ENCODE measurements around the gene RAP1GAP.
"Not testable (repeated sequence)": the region's sequence is repeated elsewhere in the genome, so short reads cannot be mapped to it uniquely, and the experiment has no call there.

The RAP1GAP gene

DNA sequence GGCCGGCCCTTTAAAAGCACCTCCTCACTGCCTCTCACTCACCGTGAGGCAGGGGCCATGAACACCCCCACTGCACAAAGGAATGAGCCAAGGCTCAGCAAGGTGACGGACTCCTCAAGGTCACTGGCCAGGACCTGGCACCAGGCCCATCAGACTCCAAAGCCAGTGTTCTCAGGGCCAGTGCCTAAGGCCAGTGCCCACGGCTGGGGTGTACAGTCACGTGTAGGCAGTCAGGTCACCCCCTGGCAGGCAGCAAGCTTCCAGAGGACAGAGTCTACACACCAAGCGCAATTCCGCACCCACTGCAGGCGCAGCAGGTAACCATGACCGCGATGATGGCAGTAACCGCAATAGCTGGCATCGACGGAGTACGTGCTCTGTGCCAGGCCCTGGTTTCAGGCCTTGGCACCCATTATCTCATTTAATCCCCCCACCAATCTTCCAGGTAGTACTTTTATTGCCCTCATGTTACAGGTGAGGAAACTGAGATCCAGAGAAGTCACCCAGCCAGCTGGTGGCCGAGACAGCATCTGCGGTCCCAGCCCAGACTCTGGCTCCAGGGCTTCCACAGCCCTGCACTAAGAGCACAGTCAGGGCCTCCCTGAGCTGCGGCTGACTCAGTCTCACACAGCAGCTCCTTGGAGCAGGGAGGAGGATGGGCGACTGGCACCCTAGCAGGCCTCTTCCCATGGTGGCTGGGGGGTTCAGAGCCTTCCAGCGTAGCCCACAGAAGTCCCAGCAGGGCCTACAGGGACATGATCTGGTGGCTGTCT is 27.0 kb downstream of the RAP1GAP start:
- no peak for DNase-seq

DNA sequence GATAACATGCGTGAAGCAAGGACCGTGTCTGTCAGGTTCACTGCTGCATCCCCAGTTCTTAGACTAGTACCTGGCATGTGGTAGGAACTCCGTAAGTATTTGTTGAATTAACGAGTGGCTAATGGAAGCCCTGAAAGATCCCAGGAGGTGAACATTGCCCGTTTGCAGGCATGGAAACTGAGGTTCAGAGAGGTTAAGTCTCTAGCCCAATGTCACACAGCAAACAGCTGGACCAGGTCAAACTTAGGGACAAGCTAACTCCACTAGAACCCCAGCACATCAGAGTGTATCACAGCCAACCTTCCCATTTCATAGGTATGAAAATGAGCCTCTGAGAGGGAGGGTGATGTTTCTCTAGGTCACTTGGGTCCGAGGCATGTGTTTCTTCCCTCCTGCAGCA is 27.6 kb downstream of the RAP1GAP start:
- no peak for DNase-seq

DNA sequence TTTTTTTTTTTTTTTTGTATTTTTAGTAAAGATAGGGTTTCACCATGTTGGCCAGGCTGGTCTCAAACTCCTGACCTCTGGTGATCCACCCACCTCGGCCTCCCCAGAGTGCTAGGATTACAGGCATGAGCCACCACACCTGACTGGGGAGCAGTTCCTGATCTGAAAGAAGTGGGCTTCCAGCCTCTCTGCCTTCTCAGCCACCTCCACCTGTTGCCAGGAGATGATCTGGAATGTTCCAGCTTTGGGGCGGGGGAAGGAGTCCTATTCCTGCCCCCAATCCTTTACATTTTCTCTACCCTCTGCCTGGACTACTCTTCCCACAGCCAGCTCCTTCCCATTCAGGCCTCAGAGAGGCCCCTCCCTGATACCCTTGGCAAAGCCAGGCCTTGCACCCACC is 28.1 kb downstream of the RAP1GAP start:
- DNase-seq = no peak

DNA sequence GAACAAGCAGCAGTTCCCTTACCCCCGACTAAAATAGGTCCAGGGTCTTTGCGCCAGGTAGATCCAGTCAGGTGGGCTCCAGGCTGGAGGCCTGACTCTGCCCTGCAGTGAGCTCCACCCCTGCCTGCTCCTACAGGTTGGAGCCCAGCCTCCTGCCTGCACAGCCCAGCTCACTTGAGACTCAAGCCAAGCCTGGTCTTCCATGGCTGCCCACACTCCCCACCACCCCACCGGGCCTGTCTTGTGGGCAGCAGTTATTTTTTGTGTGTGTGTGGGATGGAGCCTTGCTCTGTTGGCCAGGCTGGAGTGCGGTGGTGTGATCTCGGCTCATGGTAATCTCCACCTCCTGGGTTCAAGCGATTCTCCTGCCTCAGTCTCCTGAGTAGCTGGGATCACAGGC is 28.5 kb downstream of the RAP1GAP start:
- DNase-seq = no peak

DNA sequence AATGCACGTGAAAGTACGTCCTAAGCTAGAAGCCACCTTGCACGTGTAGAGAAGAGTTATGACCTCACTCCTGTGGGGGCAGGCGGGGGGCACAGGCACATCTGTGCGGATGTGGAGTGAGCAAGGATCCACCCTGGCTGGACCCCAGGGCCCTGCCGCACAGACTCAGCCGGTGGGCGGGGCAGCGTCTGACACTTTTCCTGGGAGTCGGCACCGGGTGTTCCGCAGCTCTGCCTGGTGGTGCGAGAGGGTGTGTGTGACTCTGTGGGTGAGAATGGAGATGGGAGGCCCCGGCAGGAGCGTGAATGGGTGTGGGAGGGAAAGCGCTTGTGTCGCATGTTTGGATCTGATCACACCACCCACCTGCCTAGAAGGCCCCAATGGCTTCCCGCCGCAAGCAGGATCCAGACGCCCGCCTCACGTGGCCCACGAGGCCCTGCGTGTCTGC is 29.5 kb downstream of the RAP1GAP start:
- DNase-seq = no peak

DNA sequence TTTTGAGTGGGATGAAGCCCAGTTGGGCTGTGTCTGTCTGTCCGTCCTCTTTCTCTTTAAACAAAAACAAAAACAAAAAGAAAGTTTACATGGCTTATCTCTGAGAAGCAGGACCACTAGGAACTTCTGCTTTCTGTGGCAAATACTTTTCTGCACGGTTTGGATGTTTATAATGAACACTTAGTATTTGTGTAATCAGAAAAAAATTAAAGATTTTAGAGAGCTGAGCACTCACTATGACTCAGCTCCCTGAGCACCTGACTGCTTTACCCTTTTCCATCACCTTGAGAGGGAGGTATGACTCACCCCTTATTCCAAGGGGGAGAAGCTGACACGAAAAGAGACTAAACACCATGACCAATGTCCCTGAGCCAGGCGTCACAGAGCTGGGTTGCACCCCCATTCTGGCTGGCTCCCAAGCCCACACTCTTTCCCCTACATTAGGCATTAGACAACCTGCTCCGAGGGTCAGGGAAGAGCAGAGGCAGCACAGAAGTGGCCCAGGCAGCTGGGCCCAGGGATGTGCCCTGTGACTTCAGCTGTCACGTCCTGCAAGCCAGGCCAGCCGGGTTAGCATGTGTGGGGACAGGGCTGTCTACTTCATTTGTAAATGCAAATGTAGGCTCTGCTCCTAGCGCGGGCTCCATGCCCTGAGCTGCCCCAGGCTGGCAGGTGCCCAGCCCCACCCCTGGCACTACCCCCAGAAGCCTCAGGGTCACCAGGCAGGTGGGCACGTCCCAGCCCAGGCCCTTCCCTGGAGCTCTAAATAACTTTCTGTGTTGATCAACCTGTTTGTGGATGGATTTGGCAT is 30.4 kb downstream of the RAP1GAP start:
- DNase-seq = no peak

DNA sequence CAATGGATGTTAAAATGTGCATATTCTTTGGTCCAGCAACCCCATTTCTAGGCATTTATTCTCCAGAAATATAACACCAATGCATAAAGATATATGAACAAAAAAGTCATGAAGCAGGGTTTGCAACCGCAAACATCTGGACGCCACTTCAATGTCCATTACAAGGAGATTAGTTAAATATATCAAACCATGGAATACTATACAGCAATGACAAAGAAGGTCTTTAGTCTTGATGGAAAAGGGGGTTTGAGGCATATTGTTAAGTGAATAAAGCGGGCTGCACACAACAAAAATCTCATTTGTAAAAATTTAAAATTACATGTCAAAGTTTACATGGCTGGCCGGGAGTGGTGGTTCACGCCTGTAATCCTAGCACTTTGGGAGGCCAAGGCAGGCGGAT is 31.6 kb downstream of the RAP1GAP start:
- no peak for DNase-seq

DNA sequence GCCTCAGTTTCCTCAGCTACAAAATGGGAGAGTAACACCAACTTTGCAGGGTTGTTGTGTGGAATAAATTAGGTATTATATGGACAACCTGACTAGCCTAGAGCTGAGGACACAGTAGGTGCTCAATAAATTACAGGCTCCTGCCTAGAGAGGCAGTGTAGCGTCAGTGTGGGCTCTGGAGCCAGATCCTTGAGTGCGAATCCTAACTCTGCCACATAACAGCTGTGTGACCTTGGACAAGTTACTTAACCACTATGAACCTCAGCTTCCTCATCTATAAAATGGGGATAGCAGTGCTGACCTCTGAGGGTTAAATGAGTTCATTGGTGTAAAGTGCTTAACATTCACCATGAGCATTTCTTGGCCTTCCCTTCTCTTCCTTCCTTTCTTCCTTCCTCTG is 33.1 kb downstream of the RAP1GAP start:
- DNase-seq = no peak

DNA sequence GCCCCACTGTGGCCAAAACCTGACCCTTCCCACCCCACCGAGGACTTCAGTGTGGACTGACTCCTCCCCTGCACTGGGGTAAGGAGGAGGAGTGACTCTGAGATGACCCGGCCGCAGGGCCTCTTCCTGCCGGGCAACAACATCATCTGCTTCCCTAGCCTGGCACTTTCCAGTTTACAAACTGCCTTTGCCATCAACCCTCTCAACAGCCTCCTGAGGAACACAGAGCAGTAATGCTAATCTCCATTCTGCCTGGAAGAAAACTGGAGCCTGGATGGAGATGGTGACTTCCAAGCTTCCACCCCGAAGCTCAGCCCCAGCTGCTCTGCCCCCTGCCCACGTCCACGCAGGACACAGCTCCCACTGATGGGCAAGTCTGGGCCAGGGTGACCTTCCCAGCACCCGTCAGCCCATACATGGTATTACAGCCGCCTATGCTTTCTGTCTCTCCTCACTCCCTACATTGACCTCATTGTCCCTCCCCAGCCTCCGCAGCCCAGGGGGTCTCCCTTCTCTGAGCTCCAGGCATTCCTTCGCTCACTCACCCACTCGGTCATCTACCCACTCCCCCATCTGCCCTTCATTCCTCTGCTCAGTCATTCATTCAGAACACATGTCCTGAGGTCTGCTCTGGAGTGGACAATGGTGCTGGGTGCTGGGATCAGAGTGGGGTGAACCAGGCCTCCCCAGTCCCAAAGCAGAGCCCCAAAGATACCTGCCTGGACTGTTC is 34.2 kb downstream of the RAP1GAP start:
- no peak for DNase-seq

DNA sequence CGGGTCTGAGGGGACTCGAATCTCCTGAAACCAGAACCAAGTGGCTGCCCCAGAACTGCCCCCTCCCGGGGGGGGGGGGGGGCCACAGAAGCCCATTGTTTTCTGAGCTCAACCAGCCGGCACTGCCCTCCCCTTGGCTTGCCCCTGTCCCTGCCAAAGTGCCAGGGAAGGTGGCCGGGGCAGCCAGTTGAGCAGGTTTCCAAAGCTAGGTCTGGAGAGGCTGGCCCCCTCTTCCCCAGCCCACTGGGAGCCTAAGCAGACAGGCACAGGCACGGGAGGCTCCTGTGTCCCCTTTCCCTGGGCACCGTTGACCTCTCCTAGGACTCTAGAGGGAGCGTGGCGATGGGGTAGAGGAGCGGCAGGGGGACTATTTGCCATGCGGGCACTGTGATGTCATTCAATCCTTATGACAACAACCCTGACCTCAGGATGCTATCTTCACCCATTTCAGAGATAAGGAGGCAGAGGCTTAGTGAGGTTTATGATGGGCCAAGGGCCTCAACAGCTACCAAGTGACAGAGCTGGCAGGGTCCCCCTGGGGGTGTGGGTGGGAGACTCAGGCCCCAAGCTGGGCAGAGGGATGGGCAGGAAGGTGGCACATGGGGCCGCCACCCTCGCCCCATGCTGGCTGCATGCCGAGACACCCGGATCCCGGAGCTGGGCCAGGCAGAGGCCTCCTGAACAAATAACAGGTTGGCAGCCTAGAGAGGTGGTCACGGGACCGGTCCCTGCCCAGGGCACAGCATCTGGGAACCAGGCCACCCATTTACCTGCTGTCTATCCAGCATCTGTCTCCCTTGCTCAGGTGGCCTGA is 35.0 kb downstream of the RAP1GAP start:
- DNase-seq = no peak

DNA sequence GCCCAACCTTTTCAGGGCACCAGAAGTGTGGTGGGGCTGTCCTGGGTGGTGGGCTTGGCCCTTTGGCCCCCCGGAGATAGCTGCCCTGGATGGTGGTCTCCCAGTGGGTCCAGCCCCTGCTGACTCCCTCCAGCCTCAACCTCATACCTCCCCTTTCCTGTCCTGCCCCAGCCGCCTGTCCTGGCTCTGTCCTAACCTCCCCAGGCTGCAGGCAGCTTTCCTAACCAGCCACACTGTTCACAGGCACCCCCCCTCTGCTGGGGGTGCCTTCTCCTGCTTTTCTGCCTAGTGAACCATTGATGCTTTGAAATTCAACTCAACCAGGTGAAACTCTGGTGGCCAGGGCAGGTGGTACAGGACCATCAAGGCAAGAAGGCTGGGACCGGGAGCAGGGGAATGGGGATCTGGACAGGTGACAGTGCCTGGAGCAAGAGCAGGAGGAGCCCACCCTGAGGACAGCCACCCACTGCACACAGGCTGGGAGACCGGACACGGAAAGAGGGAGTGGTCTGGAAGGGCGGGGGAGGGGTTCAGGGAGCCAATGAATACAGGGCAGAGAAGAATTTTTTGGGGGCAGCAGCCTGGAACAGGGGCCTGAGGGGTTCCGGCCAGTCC is 35.9 kb downstream of the RAP1GAP start:
- DNase-seq = no peak

DNA sequence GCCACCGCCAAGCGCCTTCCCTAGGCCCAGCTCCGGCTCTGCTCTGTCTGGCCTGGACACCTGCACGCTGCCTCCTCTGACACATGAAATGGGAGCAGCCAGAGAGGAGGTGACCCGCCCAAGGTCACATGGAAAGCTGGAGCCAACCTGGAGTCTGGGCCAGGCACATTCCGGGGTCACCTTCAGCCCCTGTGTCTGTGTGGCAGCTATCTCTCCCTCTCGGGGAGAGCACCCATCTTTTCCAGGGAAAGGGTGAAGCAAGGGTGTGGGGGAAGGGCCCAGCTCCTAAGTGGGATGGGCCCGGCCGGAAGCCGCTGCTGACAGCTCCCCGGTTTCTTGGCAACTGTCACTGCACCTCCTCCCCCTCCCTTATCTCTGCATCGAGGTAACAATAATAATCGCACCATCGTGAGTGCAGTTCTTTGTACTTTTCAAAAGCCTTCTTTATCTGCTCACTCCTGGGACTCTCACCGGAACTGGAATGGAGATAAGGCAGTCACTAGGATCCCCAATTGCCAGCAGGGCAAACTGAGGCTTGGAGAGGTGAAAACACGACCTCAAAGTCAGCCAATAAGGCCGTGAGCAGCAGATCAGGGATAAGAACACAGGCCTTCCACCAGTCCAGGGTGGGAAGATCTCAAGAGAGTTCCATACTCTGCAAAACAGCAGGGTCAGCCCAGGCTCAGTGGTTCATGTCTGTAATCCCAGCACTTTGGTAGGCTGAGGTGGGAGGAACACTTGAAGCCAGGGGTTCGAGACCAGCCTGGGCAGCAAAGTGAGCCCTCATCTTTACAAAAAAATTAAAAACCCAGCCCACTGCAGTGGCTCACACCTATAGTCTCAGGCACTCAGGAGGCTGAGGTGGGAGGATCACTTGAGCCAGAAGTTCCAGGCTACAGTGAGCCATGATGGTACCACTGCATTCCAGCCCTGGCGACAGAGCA is 36.9 kb downstream of the RAP1GAP start:
- DNase-seq = no peak

DNA sequence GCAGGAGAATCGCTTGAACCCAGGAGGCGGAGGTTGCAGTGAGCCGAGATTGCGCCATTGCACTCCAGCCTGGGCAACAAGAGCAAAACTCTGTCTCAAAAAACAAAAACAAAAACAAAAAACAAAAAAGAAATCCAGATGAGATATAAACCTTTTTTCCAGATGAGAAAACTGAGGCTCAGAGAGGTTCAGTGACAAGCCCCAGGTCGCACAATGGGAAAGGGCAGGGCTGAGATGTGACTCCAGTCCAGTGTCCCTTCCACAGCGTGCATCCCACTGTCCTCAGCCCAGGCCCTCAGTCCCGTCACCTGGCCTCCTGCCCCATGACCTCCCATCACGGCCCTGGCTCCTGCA is 37.6 kb downstream of the RAP1GAP start:
- not testable (repeated sequence) for DNase-seq

DNA sequence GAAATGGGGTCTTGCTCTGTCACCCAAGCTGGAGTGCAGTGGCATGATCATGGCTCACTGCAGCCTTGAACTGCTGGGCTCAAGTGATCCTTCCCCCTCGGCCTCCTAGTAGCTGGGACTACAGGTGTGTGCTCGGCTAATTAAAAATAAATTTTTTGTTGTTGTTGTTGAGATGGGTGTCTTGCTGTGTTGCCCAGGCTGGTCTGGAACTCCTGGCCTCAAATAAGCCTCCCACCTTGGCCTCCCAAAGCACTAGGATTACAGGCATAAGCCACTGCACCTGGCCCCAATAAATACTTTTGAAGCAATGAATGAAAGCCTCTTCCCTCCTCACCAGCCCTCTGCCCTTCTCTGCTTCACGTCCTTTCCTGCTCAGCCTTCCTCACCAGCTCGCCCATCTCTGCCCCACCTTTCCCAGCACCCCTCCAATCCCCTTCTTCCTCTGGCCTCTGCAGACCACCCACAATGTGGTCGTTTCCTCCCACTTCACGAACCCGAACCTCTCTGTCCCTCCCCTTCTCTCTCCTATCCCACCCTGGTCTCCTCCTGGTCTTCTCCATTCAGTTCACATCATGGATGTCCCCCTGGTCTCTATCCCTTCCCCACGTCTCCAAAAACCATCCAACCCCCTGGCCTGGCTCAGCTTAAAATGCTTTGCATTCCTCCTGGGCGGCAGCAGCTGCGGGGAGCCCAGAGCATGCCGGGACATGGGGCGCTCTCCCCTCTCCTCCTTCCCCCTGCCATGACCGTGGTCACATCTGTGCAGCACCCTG is 38.4 kb downstream of the RAP1GAP start:
- DNase-seq = no peak

DNA sequence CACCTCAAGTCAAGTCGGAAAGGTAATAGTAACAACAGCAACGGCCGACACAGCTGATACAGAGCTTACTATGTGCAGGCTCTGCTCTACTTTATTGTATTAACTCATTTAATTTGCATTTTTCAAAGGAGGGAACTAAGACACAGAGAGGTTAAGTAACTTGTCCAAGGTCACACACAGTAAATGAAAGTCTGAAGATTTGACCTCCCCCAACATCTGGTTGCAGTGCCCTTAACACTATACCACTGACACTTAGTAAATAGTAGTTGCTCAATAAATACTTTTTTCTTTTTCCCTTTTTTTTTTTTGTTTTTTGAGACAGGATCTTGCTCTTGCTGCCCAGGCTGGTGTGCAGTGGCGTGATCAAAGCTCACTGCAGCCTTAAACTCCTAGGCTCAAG is 39.2 kb downstream of the RAP1GAP start:
- DNase-seq = no peak

DNA sequence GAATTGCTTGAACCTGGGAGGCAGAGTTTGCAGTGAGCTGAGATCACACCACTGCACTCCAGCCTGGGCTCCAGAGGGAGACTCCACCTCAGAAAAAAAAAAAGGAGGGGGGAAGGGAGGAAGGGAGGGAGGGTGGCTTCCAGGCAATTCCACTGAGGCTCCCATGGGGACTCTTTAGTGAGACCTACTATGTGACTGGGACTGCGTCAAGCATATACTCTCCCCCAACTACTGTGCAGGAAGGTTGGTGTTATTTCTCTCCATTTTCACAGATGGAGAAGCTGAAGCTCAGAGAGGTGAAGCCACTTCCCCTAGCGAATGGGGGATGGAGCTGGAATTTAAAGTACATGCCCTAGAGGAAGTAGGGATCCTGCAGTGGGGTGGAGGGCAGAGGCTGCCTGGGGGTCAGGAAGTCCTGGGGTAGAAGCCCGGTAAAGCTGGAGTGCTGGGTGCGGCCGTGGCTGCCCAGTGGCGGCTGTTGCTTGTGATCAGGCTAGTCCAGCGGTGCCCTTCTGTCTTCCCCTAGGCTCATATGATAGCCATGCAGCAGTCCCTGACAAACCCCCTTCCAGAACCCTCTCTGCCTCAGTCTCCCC is 40.3 kb downstream of the RAP1GAP start:
- no peak for DNase-seq

DNA sequence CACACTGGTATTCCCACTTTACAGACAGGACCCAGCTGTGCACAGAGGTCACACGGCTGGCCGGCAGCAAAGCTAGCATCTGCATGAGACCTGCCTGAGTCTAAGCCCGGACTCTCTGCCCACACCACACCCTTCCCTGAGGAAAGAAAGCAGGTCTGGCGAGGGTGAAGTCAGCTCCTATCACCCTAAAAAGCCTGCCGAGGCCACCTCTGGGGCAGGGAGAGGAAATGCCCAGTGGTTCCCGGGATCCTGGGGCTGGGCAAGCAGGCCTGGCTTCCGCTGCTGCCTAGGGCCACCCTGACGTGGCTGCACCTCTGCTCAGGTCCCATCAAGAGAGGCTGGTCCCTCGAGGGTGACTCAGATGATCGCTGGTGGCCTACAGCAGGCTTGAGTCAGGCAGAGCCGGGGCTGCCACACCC is 42.2 kb downstream of the RAP1GAP start:
- DNase-seq = no peak

DNA sequence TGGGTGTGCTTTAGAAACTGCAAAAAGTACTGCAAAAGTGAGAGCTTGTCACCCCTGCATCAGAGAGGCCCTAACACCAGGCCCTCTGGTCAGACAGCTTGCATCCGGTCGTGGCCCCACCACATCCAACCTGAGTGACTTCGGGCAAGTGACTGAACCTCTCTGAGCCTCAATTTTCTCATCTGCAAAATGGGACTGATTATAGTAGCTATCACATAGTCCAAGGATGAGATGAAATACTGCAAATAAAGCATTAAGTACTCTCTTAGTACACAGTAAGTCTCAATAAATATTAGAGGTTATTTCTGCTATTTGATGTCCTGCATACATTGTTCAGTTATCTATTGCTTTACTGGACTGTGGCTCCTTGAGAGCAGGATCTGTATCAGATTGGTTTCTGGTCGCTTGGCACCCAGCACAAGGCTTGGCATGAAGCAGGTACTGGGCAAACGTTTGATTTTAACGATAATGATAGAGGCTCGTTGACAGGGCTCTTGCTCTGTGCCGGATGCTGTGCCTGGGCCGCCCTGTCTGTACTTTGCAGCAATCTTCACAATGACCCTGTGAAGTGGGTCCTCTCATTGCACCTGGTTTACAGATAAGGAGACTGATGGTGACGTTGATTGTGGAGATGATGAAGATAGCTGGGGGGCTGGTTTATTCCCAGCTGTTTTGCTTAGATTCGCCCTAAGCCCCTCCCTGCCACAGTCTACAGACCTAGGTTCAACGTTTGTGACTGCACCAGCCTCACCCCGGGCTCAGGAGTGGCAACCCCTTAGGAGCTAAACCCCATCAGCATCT is 43.6 kb downstream of the RAP1GAP start:
- no peak for DNase-seq
